NCI-H774 (cell line): ENCODE measurements around the gene C1QTNF2.

Experiments used
- DNase-seq: peaks from one replicate; lab custom pipeline; 2025; lab: John Stamatoyannopoulos, UW

C1QTNF2 gene

GRCh38 chr5:160369990-160370712 is at the start of gene C1QTNF2:
TSS of gene C1QTNF2 (minus strand) at chr5:160370626. CDS start at chr5:160355011, 15,615 bp downstream.
- no peak for DNase-seq

GRCh38 chr5:160420331-160420610 is 49.8 kb upstream of the C1QTNF2 start:
- no peak for DNase-seq

GRCh38 chr5:160419458-160420330 is 49.3 kb upstream of the C1QTNF2 start:
- no peak for DNase-seq

- peak; percentile 92 for DNase-seq
Measured at GRCh38 chr5:160418561-160419457, 48.4 kb upstream of the C1QTNF2 start, which contains the start of gene SLU7. TSS of gene SLU7 (minus strand) at chr5:160419081. CDS start at chr5:160415294, 3,787 bp downstream.

- peak; percentile 91 for DNase-seq
Measured at GRCh38 chr5:160399402-160400353, 29.3 kb upstream of the C1QTNF2 start, which contains the start of gene FAM200C. TSS of gene FAM200C (minus strand) at chr5:160400054. CDS start at chr5:160395490, 4,564 bp downstream.

- no peak for DNase-seq
Measured at GRCh38 chr5:160398806-160399205, 28.4 kb upstream of the C1QTNF2 start.

GRCh38 chr5:160397492-160397891 is 27.1 kb upstream of the C1QTNF2 start:
- DNase-seq = no peak

GRCh38 chr5:160395111-160395510 is 24.7 kb upstream of the C1QTNF2 start:
- DNase-seq = no peak

- peak; percentile 2 for DNase-seq
Measured at GRCh38 chr5:160390787-160391696, 20.6 kb upstream of the C1QTNF2 start.

- DNase-seq = no peak
Measured at GRCh38 chr5:160387445-160387844, 17.0 kb upstream of the C1QTNF2 start.

GRCh38 chr5:160385496-160385895 is 15.1 kb upstream of the C1QTNF2 start:
- no peak for DNase-seq

- no peak for DNase-seq
Measured at GRCh38 chr5:160384681-160385080, 14.3 kb upstream of the C1QTNF2 start.

GRCh38 chr5:160382346-160382745 is 11.9 kb upstream of the C1QTNF2 start:
- DNase-seq = no peak

GRCh38 chr5:160380041-160380440 is 9.6 kb upstream of the C1QTNF2 start:
- DNase-seq = no peak

GRCh38 chr5:160379511-160379910 is 9.1 kb upstream of the C1QTNF2 start:
- no peak for DNase-seq

- no peak for DNase-seq
Measured at GRCh38 chr5:160378330-160378729, 7.9 kb upstream of the C1QTNF2 start.

GRCh38 chr5:160377651-160378050 is 7.2 kb upstream of the C1QTNF2 start:
- no peak for DNase-seq

- no peak for DNase-seq
Measured at GRCh38 chr5:160376416-160376815, 6.0 kb upstream of the C1QTNF2 start.

- DNase-seq = no peak
Measured at GRCh38 chr5:160375701-160376100, 5.3 kb upstream of the C1QTNF2 start.

- no peak for DNase-seq
Measured at GRCh38 chr5:160375166-160375565, 4.7 kb upstream of the C1QTNF2 start.
